ENCODE measurements around the gene GRK1. TPM values are rescaled to one million over a fixed set of nuclear protein-coding genes. Genes with fewer than 3 reads are reported as not detected.

GRK1 gene
- total and polyA plus RNA-seq, 2 donors: 0.03 to 0.05 TPM

GRCh38 chr13:113728571-113729054 is 61.6 kb downstream of the GRK1 start:
- 92% methylated on average over 16 of the region's 16 CpGs for WGBS
- Histone ChIP-seq H3K4me1 (ENCODE audit: insufficient read depth) (no peaks in the 10 kb centered on the region), H3K36me3 (ENCODE audit: insufficient read depth) (no peaks in the 10 kb centered on the region), H3K4me3 (ENCODE audit: low read depth, low read length) (no peak overlapping the region), H3K27ac (ENCODE audit: low read depth) (no peak overlapping the region)
- DNase-seq (ENCODE audit: extremely low spot score): no peak

DNA sequence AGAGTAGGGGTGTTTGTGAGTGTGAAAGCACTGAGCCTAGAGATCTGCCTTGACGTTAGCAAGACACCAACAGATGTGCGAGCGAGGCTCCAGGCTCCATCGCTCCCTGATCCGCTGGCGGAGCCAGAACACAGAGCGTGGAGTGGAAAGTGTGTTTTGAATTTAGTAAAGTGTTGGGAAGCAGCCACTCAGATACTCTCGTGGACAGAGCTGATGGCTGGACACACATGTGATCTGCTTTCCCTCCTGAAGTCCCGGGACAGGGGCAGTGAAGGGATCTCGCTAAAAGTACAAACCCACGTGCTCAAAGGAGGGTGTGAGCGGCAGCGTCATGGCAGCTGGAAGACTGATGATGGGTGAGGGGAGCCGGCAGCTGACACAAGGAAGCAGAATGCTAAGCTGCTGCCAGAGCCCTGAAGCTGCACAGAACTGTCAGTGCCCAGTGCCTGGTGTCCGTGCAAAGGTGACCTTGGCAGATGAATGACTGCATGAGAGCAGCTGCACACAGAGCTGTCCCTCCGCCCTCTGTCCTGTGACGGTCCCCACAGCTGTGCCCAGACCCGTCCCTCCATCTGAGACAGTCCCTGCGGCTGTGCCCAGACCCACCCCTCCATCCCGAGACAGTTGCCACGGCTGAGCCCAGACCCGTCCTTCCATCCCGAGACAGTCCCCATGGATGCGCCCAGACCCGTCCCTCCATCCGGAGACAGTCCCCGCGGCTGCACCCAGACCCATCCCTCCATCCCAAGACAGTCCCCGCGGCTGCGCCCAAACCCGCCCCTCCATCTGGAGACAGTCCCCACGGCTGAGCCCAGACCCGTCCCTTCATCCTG is 62.4 kb downstream of the GRK1 start:
- no peak for DNase-seq (ENCODE audit: extremely low spot score)
- H3K36me3 ChIP-seq (ENCODE audit: insufficient read depth): no peaks in the 10 kb centered on the region
- 54% methylated on average over 34 of the region's 34 CpGs for WGBS
- H3K4me3 ChIP-seq (ENCODE audit: low read depth, low read length): no peak overlapping the region
- H3K27ac ChIP-seq (ENCODE audit: low read depth): no peak overlapping the region
- H3K4me1 ChIP-seq (ENCODE audit: insufficient read depth): no peaks in the 10 kb centered on the region

DNA sequence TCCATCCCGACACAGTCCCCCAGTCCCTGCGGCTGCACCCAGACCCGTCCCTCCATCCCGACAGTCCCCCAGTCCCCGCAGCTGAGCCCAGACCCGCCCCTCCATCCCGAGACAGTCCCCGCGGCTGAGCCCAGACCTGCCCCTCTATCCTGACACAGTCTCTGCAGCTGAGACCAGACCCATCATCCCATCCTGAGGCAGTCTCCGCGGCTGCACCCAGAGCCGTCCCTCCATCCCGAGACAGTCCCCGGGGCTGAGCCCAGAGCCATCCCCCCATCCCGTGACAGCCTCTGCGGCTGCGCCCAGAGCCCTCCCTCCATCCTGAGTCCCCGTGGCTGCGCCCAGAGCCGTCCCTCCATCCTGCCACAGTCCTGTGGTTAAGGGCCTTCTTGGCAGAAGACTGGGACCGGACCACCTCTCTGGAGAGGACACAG is 63.3 kb downstream of the GRK1 start:
- Histone ChIP-seq H3K4me3 (ENCODE audit: low read depth, low read length) (no peak overlapping the region), H3K36me3 (ENCODE audit: insufficient read depth) (no peaks in the 10 kb centered on the region), H3K4me1 (ENCODE audit: insufficient read depth) (no peaks in the 10 kb centered on the region), H3K27ac (ENCODE audit: low read depth) (no peak overlapping the region)
- WGBS: 60% methylated on average over 21 of the region's 21 CpGs
- no peak for DNase-seq (ENCODE audit: extremely low spot score)

- WGBS: 87% methylated on average over 4 of the region's 4 CpGs
- DNase-seq (ENCODE audit: extremely low spot score): no peak
- Histone ChIP-seq H3K27ac (ENCODE audit: low read depth) (no peak overlapping the region), H3K4me1 (ENCODE audit: insufficient read depth) (no peaks in the 10 kb centered on the region), H3K36me3 (ENCODE audit: insufficient read depth) (no peaks in the 10 kb centered on the region), H3K4me3 (ENCODE audit: low read depth, low read length) (no peak overlapping the region)
Observed at GRCh38 chr13:113730831-113731191, 63.8 kb downstream of the GRK1 start.

GRCh38 chr13:113731192-113732175 is 64.5 kb downstream of the GRK1 start:
- WGBS: 85% methylated on average over 32 of the region's 32 CpGs
- DNase-seq (ENCODE audit: extremely low spot score): no peak

DNA sequence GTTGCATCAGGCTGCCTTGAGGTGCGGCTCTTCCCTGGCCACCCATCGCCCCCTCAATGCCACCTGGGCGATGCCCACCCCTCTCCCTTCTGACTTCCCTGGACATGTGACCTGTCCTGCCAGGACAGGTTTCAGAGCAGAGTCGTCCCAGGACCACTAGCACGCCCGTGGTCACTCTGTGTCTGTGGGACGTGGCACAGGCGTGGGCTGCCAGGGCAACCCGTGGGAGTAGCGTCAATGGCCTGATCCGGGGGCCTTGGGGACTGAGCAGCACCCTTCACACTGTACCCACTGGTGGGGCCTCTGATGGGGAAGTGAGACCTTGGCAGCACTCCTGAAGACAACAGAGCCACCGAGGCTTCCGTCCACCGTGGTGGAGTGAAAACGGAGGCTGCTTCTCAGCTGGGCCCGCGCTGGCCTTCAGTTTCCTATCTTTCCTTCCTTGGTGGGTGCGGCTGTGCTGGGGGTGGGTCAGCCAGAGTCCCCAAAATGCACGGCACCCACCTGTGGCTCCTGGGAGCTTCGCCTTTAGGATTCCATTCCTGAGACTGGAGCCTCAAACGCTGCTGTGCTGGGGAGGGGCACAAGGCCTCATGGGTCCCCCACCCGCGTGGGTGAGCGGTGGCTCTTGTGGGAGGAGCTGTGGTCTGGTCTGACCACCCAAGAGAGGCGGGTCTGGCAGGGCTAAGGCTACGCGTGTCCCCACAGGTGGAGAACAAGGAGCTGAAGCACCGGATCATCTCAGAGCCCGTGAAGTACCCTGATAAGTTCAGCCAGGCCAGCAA is 65.3 kb downstream of the GRK1 start:
- H3K4me1 ChIP-seq (ENCODE audit: insufficient read depth): no peaks in the 10 kb centered on the region
- no peak overlapping the region for H3K4me3 ChIP-seq (ENCODE audit: low read depth, low read length)
- H3K27ac ChIP-seq (ENCODE audit: low read depth): no peak overlapping the region
- no peaks in the 10 kb centered on the region for H3K36me3 ChIP-seq (ENCODE audit: insufficient read depth)
- 79% methylated on average over 29 of the region's 29 CpGs for WGBS
- no peak for DNase-seq (ENCODE audit: extremely low spot score)

More at GRCh38 chr13:113731192-113732175, 64.5 kb downstream of the GRK1 start:
- Histone ChIP-seq H3K27ac (ENCODE audit: low read depth) (no peak overlapping the region), H3K4me1 (ENCODE audit: insufficient read depth) (no peaks in the 10 kb centered on the region), H3K36me3 (ENCODE audit: insufficient read depth) (no peaks in the 10 kb centered on the region), H3K4me3 (ENCODE audit: low read depth, low read length) (no peak overlapping the region)

- Histone ChIP-seq H3K27ac (ENCODE audit: low read depth) (no peak overlapping the region), H3K4me3 (ENCODE audit: low read depth, low read length) (no peak overlapping the region), H3K4me1 (ENCODE audit: insufficient read depth) (no peaks in the 10 kb centered on the region), H3K36me3 (ENCODE audit: insufficient read depth) (no peaks in the 10 kb centered on the region)
- WGBS: 87% methylated on average over 55 of the region's 55 CpGs
- DNase-seq (ENCODE audit: extremely low spot score): no peak
Observed at GRCh38 chr13:113732961-113733950, 66.2 kb downstream of the GRK1 start.

DNA sequence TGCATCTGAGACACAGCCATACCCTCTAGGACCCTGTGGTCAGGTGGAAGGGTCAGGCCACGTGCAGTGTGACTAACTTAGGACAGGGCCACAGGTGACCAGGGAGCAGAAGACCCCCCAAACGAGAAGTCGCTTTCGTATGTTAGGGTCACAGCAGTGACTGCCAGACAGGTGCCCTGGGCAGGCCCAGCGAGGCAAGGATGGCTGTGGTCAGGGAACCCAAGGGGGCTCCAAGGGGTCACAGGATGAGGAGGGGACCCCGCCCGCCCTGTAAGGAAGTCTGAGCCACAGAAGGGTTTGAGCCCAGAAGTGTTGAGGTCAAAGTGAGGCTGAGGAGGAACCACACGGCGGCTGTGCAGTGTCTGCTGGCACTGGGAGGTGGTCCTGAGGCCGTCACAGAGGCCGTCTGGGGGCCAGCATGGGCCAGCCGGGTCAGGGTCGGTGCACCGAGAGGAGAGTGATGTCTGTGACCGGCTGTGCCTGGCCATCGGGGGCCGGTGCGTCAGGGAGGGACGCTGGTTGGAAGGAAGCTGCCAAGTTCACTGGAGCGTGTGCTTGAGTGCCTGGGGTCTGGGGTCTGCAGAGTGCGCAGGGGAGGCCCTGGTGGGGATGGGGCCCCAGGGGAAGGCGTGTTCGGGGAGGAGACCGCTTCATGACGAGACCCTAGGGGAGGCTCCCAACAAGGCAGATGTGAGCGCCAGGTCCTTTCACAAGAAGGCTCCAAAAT is 67.2 kb downstream of the GRK1 start:
- no peak overlapping the region for H3K27ac ChIP-seq (ENCODE audit: low read depth)
- H3K36me3 ChIP-seq (ENCODE audit: insufficient read depth): no peaks in the 10 kb centered on the region
- no peak overlapping the region for H3K4me3 ChIP-seq (ENCODE audit: low read depth, low read length)
- DNase-seq (ENCODE audit: extremely low spot score): no peak
- WGBS: 82% methylated on average over 26 of the region's 26 CpGs
- no peaks in the 10 kb centered on the region for H3K4me1 ChIP-seq (ENCODE audit: insufficient read depth)

- Histone ChIP-seq H3K4me1 (ENCODE audit: insufficient read depth) (no peaks in the 10 kb centered on the region), H3K27ac (ENCODE audit: low read depth) (no peak overlapping the region), H3K36me3 (ENCODE audit: insufficient read depth) (no peaks in the 10 kb centered on the region), H3K4me3 (ENCODE audit: low read depth, low read length) (no peak overlapping the region)
- no peak for DNase-seq (ENCODE audit: extremely low spot score)
- WGBS: 59% methylated on average over 8 of the region's 8 CpGs
Observed at GRCh38 chr13:113734826-113735125, 67.8 kb downstream of the GRK1 start.

GRCh38 chr13:113735194-113735593 is 68.2 kb downstream of the GRK1 start:
- Histone ChIP-seq H3K27ac (ENCODE audit: low read depth) (no peak overlapping the region), H3K36me3 (ENCODE audit: insufficient read depth) (no peaks in the 10 kb centered on the region), H3K4me1 (ENCODE audit: insufficient read depth) (no peaks in the 10 kb centered on the region), H3K4me3 (ENCODE audit: low read depth, low read length) (no peak overlapping the region)
- no peak for DNase-seq (ENCODE audit: extremely low spot score)
- WGBS: 92% methylated on average over 26 of the region's 26 CpGs

GRCh38 chr13:113735750-113736149 is 68.7 kb downstream of the GRK1 start:
- 90% methylated on average over 14 of the region's 14 CpGs for WGBS

DNA sequence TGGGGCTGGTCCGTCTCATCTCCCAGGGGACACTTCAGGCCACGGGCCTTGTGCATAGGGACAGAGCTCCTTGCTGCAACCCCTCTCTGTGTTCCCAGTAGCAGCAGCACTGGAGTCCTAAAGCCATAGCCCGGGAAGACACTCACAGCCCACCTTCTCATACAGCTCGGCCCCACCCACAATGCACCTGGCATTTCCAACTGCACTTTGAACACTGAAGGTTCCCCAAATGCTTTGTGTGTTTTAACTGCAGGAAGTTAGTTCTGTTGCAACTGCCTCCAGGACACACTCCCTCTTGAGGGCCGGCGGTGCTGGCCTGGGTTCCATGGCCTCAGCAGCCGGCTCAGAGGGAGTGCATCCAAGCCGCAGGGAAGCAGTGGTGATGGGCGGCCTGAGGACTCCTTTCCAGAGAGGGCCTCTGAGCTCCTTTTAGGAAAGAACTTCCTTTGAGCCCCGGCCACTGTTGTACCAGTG is 69.3 kb downstream of the GRK1 start:
- H3K27ac ChIP-seq (ENCODE audit: low read depth): no peak overlapping the region
- H3K36me3 ChIP-seq (ENCODE audit: insufficient read depth): no peaks in the 10 kb centered on the region
- WGBS: 68% methylated on average over 10 of the region's 10 CpGs
- DNase-seq (ENCODE audit: extremely low spot score): no peak
- no peak overlapping the region for H3K4me3 ChIP-seq (ENCODE audit: low read depth, low read length)
- no peaks in the 10 kb centered on the region for H3K4me1 ChIP-seq (ENCODE audit: insufficient read depth)

More at GRCh38 chr13:113735750-113736149, 68.7 kb downstream of the GRK1 start:
- Histone ChIP-seq H3K36me3 (ENCODE audit: insufficient read depth) (no peaks in the 10 kb centered on the region), H3K4me1 (ENCODE audit: insufficient read depth) (no peaks in the 10 kb centered on the region), H3K4me3 (ENCODE audit: low read depth, low read length) (no peak overlapping the region), H3K27ac (ENCODE audit: low read depth) (no peak overlapping the region)
- DNase-seq (ENCODE audit: extremely low spot score): no peak

Data from urinary bladder (tissue), 4 donors.